Measurements from ENCODE around the gene KCNJ11. TPM values are rescaled to one million over a fixed set of nuclear protein-coding genes. Genes with fewer than 3 reads are reported as not detected.

Gene KCNJ11
- total RNA-seq, 1 donor from 2014 or later = 1.9 TPM

DNA sequence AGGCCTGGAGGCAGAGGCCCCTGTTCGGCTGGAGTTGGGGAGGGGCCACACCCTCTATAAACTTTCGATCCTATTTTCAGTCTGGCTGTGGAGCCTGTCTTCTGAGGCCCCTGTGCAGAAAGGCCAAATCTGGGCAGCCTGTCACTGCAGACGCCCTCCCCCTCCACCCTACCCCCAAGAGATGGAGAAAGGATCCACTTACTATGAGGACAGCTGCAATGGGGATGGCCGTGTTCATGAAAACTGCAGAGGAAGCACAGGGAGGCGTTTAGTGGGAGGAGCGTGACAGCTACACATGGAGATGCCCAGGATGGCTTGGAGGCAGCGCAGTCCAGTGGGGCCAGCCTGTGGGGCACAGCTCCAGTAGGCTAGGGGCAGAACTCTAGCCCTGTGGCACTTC, 43.5 kb upstream of the KCNJ11 start:
- peaks cover 31% of the 10 kb centered on the region for H3K4me1 Mint-ChIP-seq
- no peak overlapping the region for H2AFZ ChIP-seq (replicated peaks)
- no peak for DNase-seq (ENCODE audit: low spot score)
- H3K27me3 ChIP-seq = no peaks in the 10 kb centered on the region
- TF ChIP-seq EZH2phosphoT487 (IDR thresholded peaks at IDR 0.05) (no peak), CTCF (IDR thresholded peaks at IDR 0.05) (no peak), EZH2 (IDR thresholded peaks at IDR 0.05) (no peak)
- H3K27me3 Mint-ChIP-seq (ENCODE audit: insufficient read depth, low read depth) = peaks cover 13% of the 10 kb centered on the region
- H3K9me3 Mint-ChIP-seq = peaks cover 2% of the 10 kb centered on the region
- no peak overlapping the region for H3K4me3 ChIP-seq
- H3K27ac Mint-ChIP-seq = no peak overlapping the region
- no peaks in the 10 kb centered on the region for H4K20me1 ChIP-seq (ENCODE audit: low read depth)
- H3K9me3 ChIP-seq (ENCODE audit: low read depth) = no peaks in the 10 kb centered on the region
- no peaks in the 10 kb centered on the region for H3K79me2 ChIP-seq (ENCODE audit: low read depth)
- no peak overlapping the region for H3K4me3 Mint-ChIP-seq
- H3F3A ChIP-seq (ENCODE audit: low read depth) = no peaks in the 10 kb centered on the region
- H3K36me3 ChIP-seq = no peaks in the 10 kb centered on the region
- peaks cover 1% of the 10 kb centered on the region for H3K36me3 Mint-ChIP-seq
- no peak overlapping the region for H3K4me2 ChIP-seq
- H3K27ac ChIP-seq = no peak overlapping the region
- peaks cover 15% of the 10 kb centered on the region for H3K4me1 ChIP-seq
- H3K9ac ChIP-seq = no peak overlapping the region

DNA sequence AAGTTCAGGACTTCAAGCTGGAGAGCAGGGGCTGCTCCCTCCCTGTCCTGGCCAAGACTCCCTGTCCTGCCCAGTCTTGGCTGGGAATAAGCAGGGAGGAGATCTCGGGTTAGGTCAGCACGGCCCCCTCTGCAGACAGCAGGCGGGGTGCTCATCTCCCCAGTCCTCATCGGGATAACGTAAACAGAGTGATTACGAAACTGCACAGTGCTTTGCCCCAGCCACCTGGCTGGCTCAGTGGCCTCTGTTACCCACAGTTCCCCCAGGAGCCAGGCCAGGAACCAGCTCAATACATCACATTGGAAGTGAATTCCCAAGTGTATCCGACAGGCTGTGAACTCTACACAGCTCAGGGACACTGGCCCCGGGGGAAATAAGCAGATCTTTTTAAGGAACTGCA, 42.7 kb upstream of the KCNJ11 start:
- H3K9me3 Mint-ChIP-seq = peaks cover 2% of the 10 kb centered on the region
- no peak overlapping the region for H3K4me3 Mint-ChIP-seq
- Histone ChIP-seq H3K79me2 (ENCODE audit: low read depth) (no peaks in the 10 kb centered on the region), H3K9ac (no peak overlapping the region), H3K4me3 (no peak overlapping the region), H3K27me3 (no peaks in the 10 kb centered on the region), H3K4me2 (no peak overlapping the region), H3K27ac (no peak overlapping the region), H2AFZ (replicated peaks) (no peak overlapping the region), H3F3A (ENCODE audit: low read depth) (no peaks in the 10 kb centered on the region), H3K36me3 (no peaks in the 10 kb centered on the region), H3K4me1 (peaks cover 15% of the 10 kb centered on the region), H3K9me3 (ENCODE audit: low read depth) (no peaks in the 10 kb centered on the region), H4K20me1 (ENCODE audit: low read depth) (no peaks in the 10 kb centered on the region)
- H3K36me3 Mint-ChIP-seq = peaks cover 1% of the 10 kb centered on the region
- TF ChIP-seq EZH2 (IDR thresholded peaks at IDR 0.05) (no peak), EZH2phosphoT487 (IDR thresholded peaks at IDR 0.05) (no peak), CTCF (IDR thresholded peaks at IDR 0.05) (no peak)
- DNase-seq (ENCODE audit: low spot score) = no peak
- H3K27me3 Mint-ChIP-seq (ENCODE audit: insufficient read depth, low read depth) = peaks cover 11% of the 10 kb centered on the region
- H3K27ac Mint-ChIP-seq = peak overlapping the region; percentile 46
- peaks cover 31% of the 10 kb centered on the region for H3K4me1 Mint-ChIP-seq

DNA sequence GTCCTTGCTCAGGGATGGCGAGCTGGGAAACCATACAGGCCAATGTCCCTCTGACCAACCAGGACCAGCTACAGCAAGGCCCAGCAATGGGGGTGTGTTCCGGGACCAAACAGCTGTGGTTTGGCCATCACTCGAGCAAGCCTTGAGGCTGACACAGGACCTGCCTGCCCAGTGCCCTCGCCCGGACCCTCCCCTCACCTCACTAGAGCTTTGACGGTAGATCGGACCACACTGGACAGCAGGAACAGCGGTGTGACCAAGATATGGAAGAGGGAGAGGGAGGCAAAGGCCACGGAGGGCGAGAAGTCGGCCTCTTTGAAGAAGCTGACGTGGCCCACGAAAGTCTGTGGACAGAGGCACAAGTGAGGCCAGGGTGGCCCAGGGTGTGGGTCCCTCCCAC, 42.2 kb upstream of the KCNJ11 start:
- no peaks in the 10 kb centered on the region for H3K79me2 ChIP-seq (ENCODE audit: low read depth)
- H3K27ac ChIP-seq = no peak overlapping the region
- TF ChIP-seq EZH2 (IDR thresholded peaks at IDR 0.05) (no peak), CTCF (IDR thresholded peaks at IDR 0.05) (no peak), EZH2phosphoT487 (IDR thresholded peaks at IDR 0.05) (no peak)
- Mint-ChIP-seq H3K4me3 (no peak overlapping the region), H3K27ac (peak overlapping the region; percentile 46), H3K36me3 (no peaks in the 10 kb centered on the region), H3K27me3 (ENCODE audit: insufficient read depth, low read depth) (peaks cover 8% of the 10 kb centered on the region), H3K9me3 (peaks cover 2% of the 10 kb centered on the region), H3K4me1 (peaks cover 31% of the 10 kb centered on the region)
- no peak overlapping the region for H2AFZ ChIP-seq (replicated peaks)
- H3K36me3 ChIP-seq = no peaks in the 10 kb centered on the region
- H3K4me2 ChIP-seq = no peak overlapping the region
- no peak for DNase-seq (ENCODE audit: low spot score)
- no peaks in the 10 kb centered on the region for H4K20me1 ChIP-seq (ENCODE audit: low read depth)
- H3K4me1 ChIP-seq = peaks cover 14% of the 10 kb centered on the region
- H3F3A ChIP-seq (ENCODE audit: low read depth) = no peaks in the 10 kb centered on the region
- H3K27me3 ChIP-seq = no peaks in the 10 kb centered on the region
- H3K9ac ChIP-seq = no peak overlapping the region
- no peaks in the 10 kb centered on the region for H3K9me3 ChIP-seq (ENCODE audit: low read depth)
- no peak overlapping the region for H3K4me3 ChIP-seq

All from neural progenitor cell (in vitro differentiated cells).